ENCODE results near the gene GRB10. TPM values are rescaled to one million over a fixed set of nuclear protein-coding genes. Genes with fewer than 3 reads are reported as not detected.
A peak's percentile ranks its signal among the peaks of the same experiment; 100 is the strongest.

GRB10 gene
- total RNA-seq, result 65.2 TPM

- DNase-seq (ENCODE audit: low read depth in 2 of 3, low spot score in 2 of 3), result no peak
Observed at GRCh38 chr7:50782375-50783208, at the start of gene GRB10. TSS of gene GRB10 (minus strand) at chr7:50782896. CDS start at chr7:50732322, 50,574 bp downstream.

- no peak for DNase-seq (ENCODE audit: low read depth in 2 of 3, low spot score in 2 of 3)
Observed at GRCh38 chr7:50828801-50829200, 46.1 kb upstream of the GRB10 start.

GRCh38 chr7:50828116-50828515, 45.4 kb upstream of the GRB10 start:
- DNase-seq (ENCODE audit: low read depth in 2 of 3, low spot score in 2 of 3), result no peak

- no peak for DNase-seq (ENCODE audit: low read depth in 2 of 3, low spot score in 2 of 3)
Observed at GRCh38 chr7:50827281-50827680, 44.6 kb upstream of the GRB10 start.

GRCh38 chr7:50826371-50827172, 43.9 kb upstream of the GRB10 start:
- DNase-seq (ENCODE audit: low read depth in 2 of 3, low spot score in 2 of 3), result peak in 2 of 3 donors; percentile 69 to 75

- DNase-seq (ENCODE audit: low read depth in 2 of 3, low spot score in 2 of 3), result no peak
Observed at GRCh38 chr7:50825465-50825864, 42.8 kb upstream of the GRB10 start.

GRCh38 chr7:50824882-50825281, 42.2 kb upstream of the GRB10 start:
- DNase-seq (ENCODE audit: low read depth in 2 of 3, low spot score in 2 of 3), result no peak

GRCh38 chr7:50822706-50823105, 40.0 kb upstream of the GRB10 start:
- no peak for DNase-seq (ENCODE audit: low read depth in 2 of 3, low spot score in 2 of 3)

GRCh38 chr7:50822110-50822509, 39.4 kb upstream of the GRB10 start:
- DNase-seq (ENCODE audit: low read depth in 2 of 3, low spot score in 2 of 3), result no peak

- no peak for DNase-seq (ENCODE audit: low read depth in 2 of 3, low spot score in 2 of 3)
Observed at GRCh38 chr7:50821457-50822008, 38.8 kb upstream of the GRB10 start.

GRCh38 chr7:50818324-50818723, 35.6 kb upstream of the GRB10 start:
- no peak for DNase-seq (ENCODE audit: low read depth in 2 of 3, low spot score in 2 of 3)

- DNase-seq (ENCODE audit: low read depth in 2 of 3, low spot score in 2 of 3), result no peak
Observed at GRCh38 chr7:50817561-50817960, 34.9 kb upstream of the GRB10 start.

GRCh38 chr7:50815138-50815537, 32.4 kb upstream of the GRB10 start:
- no peak for DNase-seq (ENCODE audit: low read depth in 2 of 3, low spot score in 2 of 3)

GRCh38 chr7:50814166-50814565, 31.5 kb upstream of the GRB10 start:
- no peak for DNase-seq (ENCODE audit: low read depth in 2 of 3, low spot score in 2 of 3)

- no peak for DNase-seq (ENCODE audit: low read depth in 2 of 3, low spot score in 2 of 3)
Observed at GRCh38 chr7:50812841-50813475, 30.3 kb upstream of the GRB10 start.

- peak in 2 of 3 donors; percentile 34 to 81 for DNase-seq (ENCODE audit: low read depth in 2 of 3, low spot score in 2 of 3)
Observed at GRCh38 chr7:50812094-50812493, 29.4 kb upstream of the GRB10 start.

- no peak for DNase-seq (ENCODE audit: low read depth in 2 of 3, low spot score in 2 of 3)
Observed at GRCh38 chr7:50808282-50808888, 25.7 kb upstream of the GRB10 start.

GRCh38 chr7:50807026-50807730, 24.5 kb upstream of the GRB10 start:
- DNase-seq (ENCODE audit: low read depth in 2 of 3, low spot score in 2 of 3), result no peak

- no peak for DNase-seq (ENCODE audit: low read depth in 2 of 3, low spot score in 2 of 3)
Observed at GRCh38 chr7:50806143-50806542, 23.4 kb upstream of the GRB10 start.

All from hematopoietic multipotent progenitor cell (in vitro differentiated cells).